ENCODE results near the gene KIF6. TPM values are rescaled to one million over a fixed set of nuclear protein-coding genes. Genes with fewer than 3 reads are reported as not detected.

Gene KIF6
- total RNA-seq, 1 donor from 2014 or later = not detected

- H3K27me3 Mint-ChIP-seq = peaks cover 17% of the 10 kb centered on the region
- intact Hi-C loops (cut with micrococcal nuclease) = no loop called here
These were observed 423.6 kb downstream of the KIF6 start for GRCh38 chr6:39301606-39302005.

GRCh38 chr6:39300739-39301138 is 424.5 kb downstream of the KIF6 start:
- intact Hi-C loops (cut with micrococcal nuclease) = no loop called here
- CTCF ChIA-PET = interaction anchor here (6.0 to 7.8 kb wide), 2 partner anchors 134 to 304 kb away, joined by 47 to 113 read pairs; no protein-coding TSS in a partner anchor

More at GRCh38 chr6:39301606-39302005, 423.6 kb downstream of the KIF6 start:
- DNase-seq = no peak
- ATAC-seq (ENCODE audit: low read depth) = no peak
- no peak for TF ChIP-seq CTCF (IDR thresholded peaks at IDR 0.05)
- ChIA-PET CTCF (interaction anchor here (2.3 to 7.8 kb wide), 3 partner anchors 135 to 329 kb away, joined by 24 to 113 read pairs (median 47); no protein-coding TSS in a partner anchor), POLR2A (no interaction called here)
- Mint-ChIP-seq H3K4me1 (peaks cover 5% of the 10 kb centered on the region), H3K9me3 (no peaks in the 10 kb centered on the region), H3K27ac (no peak overlapping the region), H3K4me3 (no peak overlapping the region), H3K36me3 (ENCODE audit: low read depth) (no peaks in the 10 kb centered on the region)

GRCh38 chr6:39298061-39298460 is 427.1 kb downstream of the KIF6 start:
- Mint-ChIP-seq H3K4me1 (peaks cover 4% of the 10 kb centered on the region), H3K36me3 (ENCODE audit: low read depth) (no peaks in the 10 kb centered on the region), H3K4me3 (no peak overlapping the region), H3K9me3 (no peaks in the 10 kb centered on the region), H3K27ac (no peak overlapping the region), H3K27me3 (peaks cover 26% of the 10 kb centered on the region)
- CTCF ChIA-PET = no interaction called here
- no peak for TF ChIP-seq CTCF (IDR thresholded peaks at IDR 0.05)
- DNase-seq = no peak
- POLR2A ChIA-PET = no interaction called here
- no peak for ATAC-seq (ENCODE audit: low read depth)
- intact Hi-C loops (cut with micrococcal nuclease) = no loop called here

More at GRCh38 chr6:39300739-39301138, 424.5 kb downstream of the KIF6 start:
- no peak overlapping the region for H3K4me3 Mint-ChIP-seq
- H3K9me3 Mint-ChIP-seq = no peaks in the 10 kb centered on the region
- H3K36me3 Mint-ChIP-seq (ENCODE audit: low read depth) = no peaks in the 10 kb centered on the region
- H3K4me1 Mint-ChIP-seq = peaks cover 5% of the 10 kb centered on the region
- TF ChIP-seq CTCF (IDR thresholded peaks at IDR 0.05) = no peak
- peaks cover 17% of the 10 kb centered on the region for H3K27me3 Mint-ChIP-seq
- no peak overlapping the region for H3K27ac Mint-ChIP-seq
- ATAC-seq (ENCODE audit: low read depth) = no peak
- POLR2A ChIA-PET = no interaction called here
- DNase-seq = no peak

- H3K36me3 Mint-ChIP-seq (ENCODE audit: low read depth) = no peaks in the 10 kb centered on the region
- ChIA-PET CTCF (no interaction called here), POLR2A (no interaction called here)
- intact Hi-C loops (cut with micrococcal nuclease) = no loop called here
- no peaks in the 10 kb centered on the region for H3K9me3 Mint-ChIP-seq
- no peak for TF ChIP-seq CTCF (IDR thresholded peaks at IDR 0.05)
- no peak overlapping the region for H3K4me3 Mint-ChIP-seq
- ATAC-seq (ENCODE audit: low read depth) (no peak), DNase-seq (no peak)
- peaks cover 24% of the 10 kb centered on the region for H3K27me3 Mint-ChIP-seq
- H3K27ac Mint-ChIP-seq = no peak overlapping the region
- no peaks in the 10 kb centered on the region for H3K4me1 Mint-ChIP-seq
These were observed 428.2 kb downstream of the KIF6 start for GRCh38 chr6:39296745-39297640.

GRCh38 chr6:39295611-39296011 is 429.6 kb downstream of the KIF6 start:
- Mint-ChIP-seq H3K9me3 (no peaks in the 10 kb centered on the region), H3K27me3 (peaks cover 20% of the 10 kb centered on the region), H3K4me3 (no peak overlapping the region), H3K4me1 (no peaks in the 10 kb centered on the region), H3K27ac (no peak overlapping the region), H3K36me3 (ENCODE audit: low read depth) (no peaks in the 10 kb centered on the region)
- ChIA-PET CTCF (no interaction called here), POLR2A (no interaction called here)
- TF ChIP-seq CTCF (IDR thresholded peaks at IDR 0.05) = no peak
- ATAC-seq (ENCODE audit: low read depth) (no peak), DNase-seq (no peak)
- intact Hi-C loops (cut with micrococcal nuclease) = no loop called here
